GM18519 (cell line): ENCODE measurements around the gene MTMR1.

Experiments
- ATAC-seq: cut with Tn5 transposase; IDR thresholded peaks from one replicate; pipeline ENCODE4 v1.9.1; 2021; ENCODE audit warnings: mild to moderate bottlenecking, moderate library complexity; ENCODE audit not compliant: unreplicated experiment, low FRiP score

MTMR1 gene

GRCh38 chrX:150692831-150693724 lies at the start of gene MTMR1:
Gene MTMR1 (plus strand): TSS chrX:150693396. CDS start chrX:150693531, 135 bp downstream.
- peak; percentile 24 for ATAC-seq

- ATAC-seq: no peak
Measured at GRCh38 chrX:150643958-150644357, 49.2 kb upstream of the MTMR1 start.

- no peak for ATAC-seq
Measured at GRCh38 chrX:150644422-150644821, 48.8 kb upstream of the MTMR1 start.

- ATAC-seq: no peak
Measured at GRCh38 chrX:150647331-150647730, 45.9 kb upstream of the MTMR1 start.

GRCh38 chrX:150648296-150648940 lies 44.8 kb upstream of the MTMR1 start:
- ATAC-seq: no peak

DNA sequence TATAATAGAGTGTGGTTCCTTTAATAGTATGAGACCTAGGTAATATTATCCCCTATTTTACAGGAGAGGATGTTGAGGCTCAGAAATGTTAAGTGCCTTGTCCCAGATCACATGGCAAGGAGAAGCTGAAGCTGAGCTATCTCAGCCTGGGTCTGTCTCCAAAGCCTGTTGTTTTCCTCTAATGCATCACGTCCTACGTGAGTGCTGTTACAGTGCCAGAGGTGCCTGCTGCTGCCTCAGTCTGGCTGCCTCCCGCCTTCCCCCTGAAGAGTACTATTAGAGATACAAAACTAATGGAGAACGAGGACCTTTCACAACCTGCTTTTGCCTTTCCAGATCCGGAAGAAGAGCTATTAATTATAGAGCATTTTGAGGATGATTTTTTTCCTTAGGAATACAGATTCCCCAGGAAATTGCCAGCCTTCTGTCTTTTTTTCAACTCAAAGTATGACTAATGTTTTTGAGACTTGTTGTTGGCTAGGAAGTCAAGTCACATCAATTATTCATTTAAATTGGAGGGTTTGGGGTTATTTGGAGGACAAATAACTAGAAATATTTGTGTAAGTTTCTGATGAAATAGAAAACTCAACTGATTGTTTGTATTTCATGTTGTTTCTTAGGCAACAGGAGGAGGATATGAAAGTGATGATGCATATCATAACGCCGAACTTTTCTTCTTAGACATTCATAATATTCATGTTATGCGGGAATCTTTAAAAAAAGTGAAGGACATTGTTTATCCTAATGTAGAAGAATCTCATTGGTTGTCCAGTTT lies 43.9 kb upstream of the MTMR1 start:
- no peak for ATAC-seq

DNA sequence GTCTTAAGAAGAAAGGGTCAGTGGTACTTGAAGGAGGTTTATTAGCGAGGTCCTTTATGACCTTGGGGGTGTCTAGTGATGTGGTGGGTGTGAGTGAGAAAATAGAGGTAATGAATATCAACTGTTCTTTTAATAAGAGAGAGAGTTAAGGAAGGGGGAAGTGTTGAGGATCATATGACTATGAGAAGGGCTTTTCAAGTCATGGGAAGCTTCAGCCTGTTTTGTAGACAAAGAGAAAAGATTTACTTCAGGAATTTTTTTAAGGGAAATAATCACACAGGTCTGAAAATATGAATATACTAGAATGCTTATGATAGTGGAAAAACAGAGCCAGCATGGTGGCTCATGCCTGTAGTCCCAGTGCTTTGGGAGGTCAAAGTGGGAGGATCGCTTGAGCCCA lies 41.3 kb upstream of the MTMR1 start:
- ATAC-seq: no peak

DNA sequence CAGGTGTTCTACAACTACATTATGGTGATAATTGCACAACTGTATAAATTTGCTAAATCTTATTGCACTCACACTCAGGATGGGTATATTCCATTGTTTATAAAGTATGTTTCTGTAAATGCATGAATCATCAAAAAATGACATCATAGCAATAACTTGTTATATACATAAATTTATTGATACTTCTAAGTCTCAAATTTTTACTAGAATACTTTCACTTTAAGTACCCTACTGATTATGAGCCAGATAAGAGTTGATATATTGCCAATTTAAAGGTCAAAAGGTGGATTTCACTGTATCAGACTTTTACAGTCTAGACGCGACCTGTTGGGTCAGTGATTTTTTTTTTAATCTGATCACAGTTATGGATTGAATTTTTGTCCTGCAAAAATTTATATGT lies 37.4 kb upstream of the MTMR1 start:
- ATAC-seq: no peak

- ATAC-seq: no peak
Measured at GRCh38 chrX:150663073-150663472, 30.1 kb upstream of the MTMR1 start.

DNA sequence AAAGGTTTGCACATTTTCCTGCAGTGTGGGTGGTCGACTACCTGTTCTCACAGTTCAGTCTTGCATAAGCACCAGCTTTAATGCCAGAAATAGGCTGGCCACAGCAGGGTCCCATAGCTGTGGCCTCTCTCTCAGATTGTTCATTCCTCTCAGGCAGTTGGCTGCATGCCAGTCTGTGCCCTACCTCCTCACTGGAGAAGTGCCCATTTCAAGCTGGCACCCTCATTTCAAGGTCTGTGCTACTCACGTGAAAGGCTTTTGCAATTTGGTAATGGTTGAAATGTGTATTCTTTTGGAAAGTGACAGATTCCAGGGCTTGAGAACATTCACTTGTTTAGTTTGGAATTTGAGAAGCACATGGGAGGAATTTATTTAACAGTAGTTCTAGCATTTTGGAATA lies 28.9 kb upstream of the MTMR1 start:
- no peak for ATAC-seq

DNA sequence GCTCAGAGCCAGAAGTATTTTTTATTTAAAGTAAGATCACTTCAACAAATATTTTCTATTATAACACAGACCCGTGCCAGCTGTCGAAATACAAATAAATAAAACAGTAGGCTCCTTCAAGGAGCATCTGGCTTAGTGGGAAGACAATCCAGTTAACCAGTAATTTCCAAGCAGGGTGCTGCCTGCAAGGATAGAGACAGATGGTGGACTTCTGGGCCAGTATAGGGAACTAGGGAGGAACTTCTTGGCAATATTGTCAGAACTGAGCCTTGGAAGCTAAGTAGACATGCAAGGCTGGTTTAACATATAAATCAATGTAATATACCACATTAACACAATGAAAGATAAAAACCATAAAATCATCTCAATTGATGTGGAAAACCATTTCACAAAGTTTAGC lies 17.0 kb upstream of the MTMR1 start:
- ATAC-seq: no peak

- no peak for ATAC-seq
Measured at GRCh38 chrX:150680974-150681373, 12.2 kb upstream of the MTMR1 start.

DNA sequence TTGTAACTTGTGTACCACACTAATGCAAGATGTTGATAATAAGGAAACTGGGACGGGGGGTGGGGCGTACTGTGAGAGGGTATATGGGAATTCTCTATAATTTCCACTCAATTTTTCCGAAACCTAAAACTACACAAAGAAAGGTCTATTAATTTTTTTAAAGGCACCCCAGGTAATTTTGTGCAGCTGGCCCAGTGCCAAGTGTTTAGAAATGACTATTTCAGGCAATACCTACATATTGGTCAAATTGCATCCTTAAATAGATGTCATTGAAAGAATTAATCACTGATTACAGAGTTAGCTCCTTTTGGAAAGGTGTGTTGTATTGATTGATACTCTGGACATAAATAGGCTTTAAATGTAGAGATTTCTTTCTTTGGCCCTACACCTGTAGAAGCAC lies 10.1 kb upstream of the MTMR1 start:
- no peak for ATAC-seq

- ATAC-seq: no peak
Measured at GRCh38 chrX:150683536-150684146, 9.6 kb upstream of the MTMR1 start.

DNA sequence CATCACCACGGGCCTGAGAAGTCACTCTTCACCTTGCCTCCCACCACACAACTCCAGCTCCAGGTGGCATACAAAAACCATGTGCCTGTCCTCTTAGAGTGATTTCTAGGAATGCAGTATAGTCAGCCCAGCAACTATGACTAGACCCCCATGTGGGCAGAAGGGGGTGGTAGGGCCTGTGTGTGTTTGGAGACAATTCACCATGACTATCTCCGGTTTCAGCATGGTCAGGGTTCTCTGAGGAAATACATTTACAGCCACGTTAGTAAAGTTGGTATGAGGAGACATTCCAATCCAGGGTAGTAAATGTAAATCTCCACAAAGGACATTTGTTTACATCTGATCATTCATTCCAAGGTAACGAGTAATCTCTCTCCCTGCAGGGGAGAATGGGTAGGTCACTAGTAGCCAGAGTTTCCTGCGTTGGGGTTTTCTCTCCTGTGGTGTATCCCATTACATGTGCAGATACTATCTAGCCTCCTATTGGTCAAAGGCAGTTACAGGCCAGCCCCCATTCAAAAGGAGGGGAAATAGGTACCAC lies 4.2 kb upstream of the MTMR1 start:
- ATAC-seq: no peak

DNA sequence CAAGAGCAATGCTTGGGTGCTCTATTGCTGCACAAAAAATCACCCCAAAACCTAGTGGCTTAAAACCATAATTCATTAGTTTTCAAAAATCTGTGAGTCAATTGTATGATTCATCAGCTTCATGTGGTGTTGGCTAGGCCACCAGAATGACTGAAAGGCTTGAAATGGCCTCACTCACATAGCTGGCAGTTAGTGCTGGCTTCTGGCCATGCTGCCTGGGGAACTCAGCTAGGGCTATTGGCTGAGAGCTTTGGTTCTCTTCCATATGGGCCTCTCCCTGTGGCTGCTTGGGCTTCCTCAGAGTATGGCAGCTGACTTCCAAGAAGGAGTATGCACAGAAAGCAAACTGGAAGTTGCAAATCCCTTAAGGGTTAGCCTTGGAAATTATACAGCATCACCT lies 3.1 kb upstream of the MTMR1 start:
- no peak for ATAC-seq

DNA sequence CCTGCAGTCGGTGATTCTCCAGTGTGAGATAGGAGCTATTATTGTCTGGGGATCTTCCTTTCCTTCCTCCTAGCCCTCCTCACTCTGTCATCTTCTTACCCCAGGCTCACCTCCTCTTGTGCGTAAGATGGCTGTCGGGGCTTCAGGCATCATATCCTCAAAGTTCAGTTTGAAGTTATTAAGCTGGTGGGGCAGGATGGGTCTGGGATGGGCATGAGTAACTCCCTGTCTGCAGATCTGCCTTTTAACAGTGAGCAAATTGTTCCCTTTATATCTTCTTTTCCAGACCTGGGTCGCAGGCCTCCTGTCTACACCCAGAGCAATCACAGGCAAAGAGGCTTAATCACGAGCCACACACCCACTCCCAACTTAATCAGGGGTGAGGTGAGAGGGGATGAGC lies 900 bp upstream of the MTMR1 start:
- ATAC-seq: no peak

DNA sequence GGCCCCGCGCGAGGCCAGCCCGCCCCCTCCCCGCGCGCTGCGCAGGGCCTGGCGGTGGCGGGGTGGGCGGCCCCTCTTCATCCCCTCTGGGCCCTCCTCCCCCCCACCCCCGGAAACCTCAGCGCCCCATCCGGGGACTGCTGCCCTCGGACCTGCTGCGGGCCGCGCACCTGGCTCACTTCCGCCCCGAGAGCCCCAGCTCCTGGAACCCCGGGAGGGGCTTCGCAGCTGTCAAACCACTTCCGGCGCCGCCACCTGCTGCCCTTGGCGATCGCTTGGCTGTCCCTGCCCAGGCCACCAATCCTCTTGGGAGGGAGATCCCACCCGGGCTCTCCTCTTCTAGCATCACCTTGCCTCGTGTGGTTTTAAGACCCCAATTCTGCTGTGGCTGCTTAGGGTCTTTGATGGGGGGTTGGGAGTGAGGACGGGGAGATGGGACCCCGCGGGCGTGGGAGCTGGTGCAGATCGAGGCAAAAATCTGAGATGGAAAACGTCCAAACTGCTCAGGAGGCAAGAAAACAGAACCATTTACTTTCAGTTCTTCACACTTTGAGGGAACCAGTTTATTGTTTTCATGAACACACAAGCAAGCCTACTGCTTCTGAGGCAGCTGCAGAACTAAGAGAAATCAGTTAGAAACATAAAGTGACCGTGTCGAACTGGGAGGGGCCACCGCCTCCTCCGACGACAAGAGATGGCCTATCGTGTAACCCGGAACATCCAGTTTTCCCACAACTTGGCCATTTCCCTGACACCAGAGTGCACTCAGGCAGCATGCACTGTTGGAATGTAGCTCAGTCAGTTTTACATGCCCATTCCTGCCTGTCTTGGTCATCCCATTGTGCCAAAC lies 754 bp downstream of the MTMR1 start:
- peak; percentile 61 for ATAC-seq

DNA sequence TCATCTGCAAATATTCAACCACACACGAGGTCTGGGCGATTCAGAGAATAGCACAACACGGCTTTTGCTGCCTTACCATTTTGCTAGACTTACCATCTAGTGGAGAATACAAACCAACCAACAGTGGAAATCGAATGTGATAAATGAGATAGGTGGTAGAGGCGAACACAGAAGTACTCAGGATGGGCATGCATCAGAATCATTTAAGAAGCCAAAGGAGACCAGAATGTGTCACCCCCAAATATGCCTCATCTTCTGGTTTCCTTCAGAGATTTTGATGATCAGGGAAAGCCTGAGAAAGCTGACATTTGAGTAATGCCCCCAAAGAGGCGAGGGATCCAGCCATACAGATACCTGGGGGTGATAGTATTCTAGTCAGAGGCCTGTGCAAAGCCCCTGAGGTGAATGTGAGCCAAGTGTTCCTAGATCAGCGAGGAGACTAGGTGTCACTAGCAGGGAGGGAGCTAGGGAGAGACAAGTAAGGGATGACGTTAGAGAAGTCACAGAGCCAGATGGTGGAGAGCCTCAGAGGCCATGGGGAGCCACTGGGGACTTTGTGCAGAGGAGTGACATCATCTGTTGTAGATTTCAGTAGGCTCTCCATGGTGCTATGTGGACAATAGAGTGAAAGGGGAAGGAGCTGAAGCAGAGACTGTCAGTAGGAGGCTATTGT lies 1.7 kb downstream of the MTMR1 start:
- ATAC-seq: peak; percentile 39
